PFSK-1 (cell line): ENCODE results near the gene HLF.

ENCODE experiments used
- FOXP2 ChIP-seq: optimal IDR thresholded peaks from 2 replicates; pipeline ENCODE3; 2011; ENCODE audit warnings: borderline replicate concordance, control low read depth, inconsistent platforms; ENCODE audit not compliant: insufficient read depth; ENCODE audit errors: extremely low read length, extremely low read depth
- POLR2AphosphoS5 ChIP-seq: IDR thresholded peaks from 2 replicates; pipeline ENCODE4 v1.6.1; 2012; ENCODE audit warnings: low read depth, mild to moderate bottlenecking, control low read depth, low read length, moderate library complexity
- SIN3A ChIP-seq: IDR thresholded peaks from 2 replicates; pipeline ENCODE4 v1.6.1; 2012; ENCODE audit warnings: mild to moderate bottlenecking, low read length, moderate library complexity, borderline replicate concordance; ENCODE audit not compliant: insufficient read depth
- TAF1 ChIP-seq: IDR thresholded peaks from 2 replicates; pipeline ENCODE4 v1.6.1; 2012; ENCODE audit warnings: low read length, control low read depth, borderline replicate concordance; ENCODE audit not compliant: insufficient read depth
- TF ChIP-seq, protein P1 (sequence below), 2 experiments: IDR thresholded peaks; 2 replicates each; pipeline versions ENCODE4 v1.6.1 to v1.8.0; 2011 to 2012; ENCODE audit warnings: low read depth in 2 of 2, low read length in 2 of 2, control low read depth in 1 of 2, inconsistent platforms in 1 of 2, mild to moderate bottlenecking in 1 of 2, moderate library complexity in 1 of 2; ENCODE audit not compliant: insufficient read depth in 1 of 2

DNA sequence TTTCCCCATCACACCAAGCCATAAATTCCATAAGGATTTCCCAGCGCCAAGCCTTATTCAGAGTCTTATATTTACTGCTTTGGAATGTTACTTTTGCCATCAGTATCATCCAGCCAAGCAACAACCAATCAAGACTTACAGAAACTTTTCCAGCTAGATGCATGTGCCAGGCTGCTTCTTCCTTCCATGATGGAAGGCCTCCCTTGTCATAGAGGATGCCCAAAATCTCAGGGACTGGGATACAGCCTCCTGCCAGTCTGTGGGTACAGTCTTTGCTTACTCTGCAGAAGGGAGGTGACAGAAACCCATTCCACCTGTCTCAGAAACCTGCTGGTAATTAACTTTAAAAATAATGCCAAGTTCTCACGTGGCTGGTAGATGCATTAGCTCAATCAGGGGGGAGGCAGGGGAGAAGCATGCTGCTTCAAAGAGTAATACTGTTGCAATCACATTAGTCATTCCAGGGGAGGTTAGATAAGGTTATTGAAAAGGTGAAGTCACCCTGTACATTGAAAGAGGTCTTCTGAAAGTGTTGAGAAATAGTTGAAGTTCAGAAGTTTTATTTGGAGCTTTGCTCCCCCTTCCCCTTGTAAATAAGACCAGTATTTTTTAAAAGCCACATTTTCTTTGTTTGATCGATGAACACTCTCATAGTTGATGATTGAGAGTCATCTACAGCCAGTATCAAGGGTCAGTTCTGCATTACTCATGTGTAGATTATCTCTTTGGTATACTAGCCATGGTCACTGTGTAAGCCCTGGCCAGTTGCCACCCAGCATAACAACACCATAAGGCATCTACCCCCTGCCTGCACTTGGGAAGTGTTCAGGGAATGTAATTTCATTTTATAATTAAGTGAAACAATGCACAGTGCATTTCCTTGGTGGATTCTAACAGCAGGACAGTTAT, 22.2 kb downstream of the HLF start:
- TF ChIP-seq POLR2AphosphoS5 = no peak
- TF ChIP-seq, protein P1, sequence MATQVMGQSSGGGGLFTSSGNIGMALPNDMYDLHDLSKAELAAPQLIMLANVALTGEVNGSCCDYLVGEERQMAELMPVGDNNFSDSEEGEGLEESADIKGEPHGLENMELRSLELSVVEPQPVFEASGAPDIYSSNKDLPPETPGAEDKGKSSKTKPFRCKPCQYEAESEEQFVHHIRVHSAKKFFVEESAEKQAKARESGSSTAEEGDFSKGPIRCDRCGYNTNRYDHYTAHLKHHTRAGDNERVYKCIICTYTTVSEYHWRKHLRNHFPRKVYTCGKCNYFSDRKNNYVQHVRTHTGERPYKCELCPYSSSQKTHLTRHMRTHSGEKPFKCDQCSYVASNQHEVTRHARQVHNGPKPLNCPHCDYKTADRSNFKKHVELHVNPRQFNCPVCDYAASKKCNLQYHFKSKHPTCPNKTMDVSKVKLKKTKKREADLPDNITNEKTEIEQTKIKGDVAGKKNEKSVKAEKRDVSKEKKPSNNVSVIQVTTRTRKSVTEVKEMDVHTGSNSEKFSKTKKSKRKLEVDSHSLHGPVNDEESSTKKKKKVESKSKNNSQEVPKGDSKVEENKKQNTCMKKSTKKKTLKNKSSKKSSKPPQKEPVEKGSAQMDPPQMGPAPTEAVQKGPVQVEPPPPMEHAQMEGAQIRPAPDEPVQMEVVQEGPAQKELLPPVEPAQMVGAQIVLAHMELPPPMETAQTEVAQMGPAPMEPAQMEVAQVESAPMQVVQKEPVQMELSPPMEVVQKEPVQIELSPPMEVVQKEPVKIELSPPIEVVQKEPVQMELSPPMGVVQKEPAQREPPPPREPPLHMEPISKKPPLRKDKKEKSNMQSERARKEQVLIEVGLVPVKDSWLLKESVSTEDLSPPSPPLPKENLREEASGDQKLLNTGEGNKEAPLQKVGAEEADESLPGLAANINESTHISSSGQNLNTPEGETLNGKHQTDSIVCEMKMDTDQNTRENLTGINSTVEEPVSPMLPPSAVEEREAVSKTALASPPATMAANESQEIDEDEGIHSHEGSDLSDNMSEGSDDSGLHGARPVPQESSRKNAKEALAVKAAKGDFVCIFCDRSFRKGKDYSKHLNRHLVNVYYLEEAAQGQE (IDR thresholded peaks at IDR 0.05; ENCODE audit: insufficient read depth in 1 of 2, low read depth in 2 of 2, low read length in 2 of 2) = no peak
- TF ChIP-seq SIN3A = no peak
- TF ChIP-seq TAF1 = no peak
- no peak for TF ChIP-seq FOXP2
